ENCODE measurements around the gene TRIM25. TPM values are rescaled to one million over a fixed set of nuclear protein-coding genes. Genes with fewer than 3 reads are reported as not detected.

The TRIM25 gene
- total RNA-seq, 5 donors from 2014 or later (not counting 1 experiment from before 2014, with no cell fraction given) = 41.4 to 59.7 (median 56.1) TPM

DNA sequence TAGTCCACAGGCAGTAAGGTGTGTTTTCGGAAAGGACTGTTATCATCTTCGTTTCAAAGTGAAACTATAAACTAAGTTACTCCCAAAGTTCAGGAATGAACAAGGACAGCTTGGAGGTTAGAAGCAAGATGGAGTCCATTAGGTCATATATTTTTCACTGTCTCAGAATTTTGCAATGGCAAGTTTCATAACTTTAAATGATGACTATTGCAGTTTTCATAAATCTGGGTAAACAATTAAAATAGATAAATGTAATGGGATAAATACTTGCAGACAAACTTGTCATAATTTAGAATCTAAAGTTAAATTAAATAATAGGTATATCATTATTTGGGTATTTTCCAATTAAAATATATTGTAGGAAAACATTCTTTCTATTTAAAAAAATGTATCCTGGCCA lies 14.7 kb upstream of the TRIM25 start:
- H3K4me3 Mint-ChIP-seq = no peak overlapping the region
- H3K9me3 Mint-ChIP-seq = peaks cover 0 to 6% (median 6%) of the 10 kb centered on the region in 3 donors
- no peaks in the 10 kb centered on the region for H3K4me1 Mint-ChIP-seq
- H3K36me3 ChIP-seq (ENCODE audit: control insufficient read depth in 2 of 2, extremely low read depth in 1 of 2, insufficient read depth in 1 of 2, low read length in 1 of 2) = no peaks in the 10 kb centered on the region
- WGBS (ENCODE audit: insufficient coverage) = no CpG with 5 or more reads among the region's 2 CpGs
- H3K27ac Mint-ChIP-seq = no peak overlapping the region
- no peak overlapping the region for H3K27ac ChIP-seq (ENCODE audit: low read length)
- POLR2A ChIA-PET = interaction anchor here in 1 of 2 donors (0.6 kb wide), 1 partner anchor 8 kb away, joined by 3 read pairs; no protein-coding TSS in a partner anchor
- H3K9me3 ChIP-seq = no peaks in the 10 kb centered on the region
- CTCF ChIA-PET = no interaction called here
- H3K4me3 ChIP-seq (ENCODE audit: control insufficient read depth in 1 of 2, extremely low read depth in 1 of 2, low read length in 1 of 2) = no peak overlapping the region
- no peak for ATAC-seq (replicated peaks in 1 of 4)
- DNase-seq = no peak
- no peaks in the 10 kb centered on the region for H3K27me3 ChIP-seq (replicated peaks in 1 of 2; ENCODE audit: control insufficient read depth in 2 of 2, extremely low read depth in 1 of 2, insufficient read depth in 2 of 2, low read length in 1 of 2)
- no peaks in the 10 kb centered on the region for H3K27me3 Mint-ChIP-seq
- H3K36me3 Mint-ChIP-seq = peaks cover 4% of the 10 kb centered on the region
- H3K4me1 ChIP-seq (ENCODE audit: control insufficient read depth in 1 of 2, extremely low read depth in 1 of 2, insufficient read depth in 2 of 2, low read length in 2 of 2) = no peaks in the 10 kb centered on the region

GRCh38 chr17:56926704-56927103 lies 12.9 kb upstream of the TRIM25 start:
- ChIA-PET CTCF (interaction anchor here (0.7 to 0.8 kb wide), 3 partner anchors 84 to 507 kb away, joined by 3 to 4 read pairs (median 4); no protein-coding TSS in a partner anchor), POLR2A (no interaction called here)
- H3K27ac ChIP-seq (ENCODE audit: low read length) = no peak overlapping the region
- no peak overlapping the region for H3K4me3 ChIP-seq (ENCODE audit: control insufficient read depth in 1 of 2, extremely low read depth in 1 of 2, low read length in 1 of 2)
- no peaks in the 10 kb centered on the region for H3K4me1 Mint-ChIP-seq
- no peaks in the 10 kb centered on the region for H3K4me1 ChIP-seq (ENCODE audit: control insufficient read depth in 1 of 2, extremely low read depth in 1 of 2, insufficient read depth in 2 of 2, low read length in 2 of 2)
- no peak for ATAC-seq (replicated peaks in 1 of 4)
- peaks cover 0 to 6% (median 6%) of the 10 kb centered on the region in 3 donors for H3K9me3 Mint-ChIP-seq
- H3K27ac Mint-ChIP-seq = no peak overlapping the region
- WGBS (ENCODE audit: insufficient coverage) = no CpG with 5 or more reads among the region's 2 CpGs
- DNase-seq = no peak
- H3K4me3 Mint-ChIP-seq = no peak overlapping the region
- no peaks in the 10 kb centered on the region for H3K36me3 Mint-ChIP-seq
- H3K36me3 ChIP-seq (ENCODE audit: control insufficient read depth in 2 of 2, extremely low read depth in 1 of 2, insufficient read depth in 1 of 2, low read length in 1 of 2) = no peaks in the 10 kb centered on the region
- H3K27me3 ChIP-seq (replicated peaks in 1 of 2; ENCODE audit: control insufficient read depth in 2 of 2, extremely low read depth in 1 of 2, insufficient read depth in 2 of 2, low read length in 1 of 2) = no peaks in the 10 kb centered on the region
- no peaks in the 10 kb centered on the region for H3K27me3 Mint-ChIP-seq
- no peaks in the 10 kb centered on the region for H3K9me3 ChIP-seq

DNA sequence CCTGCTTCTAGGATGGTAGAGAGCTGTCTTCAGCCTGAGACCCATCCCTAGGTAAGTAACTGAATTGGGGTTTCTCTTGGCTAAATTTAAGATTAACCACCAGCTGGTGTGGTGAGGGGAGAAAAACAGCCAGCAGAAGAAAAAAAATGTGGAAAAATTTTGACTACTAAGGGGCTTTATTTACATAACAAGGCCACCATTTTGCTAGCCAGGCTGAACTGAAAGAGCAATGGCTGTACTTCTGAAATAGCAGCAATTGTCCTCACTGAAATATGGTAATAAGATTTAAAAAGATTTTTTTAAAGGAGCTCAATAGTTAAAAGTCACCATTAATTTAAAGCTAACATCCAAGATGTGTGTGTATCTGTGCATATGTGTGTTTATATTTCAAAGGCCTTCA lies 12.4 kb upstream of the TRIM25 start:
- no peaks in the 10 kb centered on the region for H3K4me1 Mint-ChIP-seq
- H3K4me3 ChIP-seq (ENCODE audit: control insufficient read depth in 1 of 2, extremely low read depth in 1 of 2, low read length in 1 of 2) = no peak overlapping the region
- H3K4me3 Mint-ChIP-seq = no peak overlapping the region
- ChIA-PET CTCF (interaction anchor here in 1 of 2 donors (0.8 kb wide), 1 partner anchor 84 kb away, joined by 3 read pairs; no protein-coding TSS in a partner anchor), POLR2A (no interaction called here)
- ATAC-seq (replicated peaks in 1 of 4) (no peak), DNase-seq (no peak)
- H3K27me3 ChIP-seq (replicated peaks in 1 of 2; ENCODE audit: control insufficient read depth in 2 of 2, extremely low read depth in 1 of 2, insufficient read depth in 2 of 2, low read length in 1 of 2) = no peaks in the 10 kb centered on the region
- H3K4me1 ChIP-seq (ENCODE audit: control insufficient read depth in 1 of 2, extremely low read depth in 1 of 2, insufficient read depth in 2 of 2, low read length in 2 of 2) = no peaks in the 10 kb centered on the region
- no peaks in the 10 kb centered on the region for H3K36me3 Mint-ChIP-seq
- H3K9me3 Mint-ChIP-seq = peaks cover 0 to 6% (median 6%) of the 10 kb centered on the region in 3 donors
- no peak overlapping the region for H3K27ac Mint-ChIP-seq
- no peak overlapping the region for H3K27ac ChIP-seq (ENCODE audit: low read length)
- H3K27me3 Mint-ChIP-seq = no peaks in the 10 kb centered on the region
- no peaks in the 10 kb centered on the region for H3K9me3 ChIP-seq
- H3K36me3 ChIP-seq (ENCODE audit: control insufficient read depth in 2 of 2, extremely low read depth in 1 of 2, insufficient read depth in 1 of 2, low read length in 1 of 2) = no peaks in the 10 kb centered on the region

DNA sequence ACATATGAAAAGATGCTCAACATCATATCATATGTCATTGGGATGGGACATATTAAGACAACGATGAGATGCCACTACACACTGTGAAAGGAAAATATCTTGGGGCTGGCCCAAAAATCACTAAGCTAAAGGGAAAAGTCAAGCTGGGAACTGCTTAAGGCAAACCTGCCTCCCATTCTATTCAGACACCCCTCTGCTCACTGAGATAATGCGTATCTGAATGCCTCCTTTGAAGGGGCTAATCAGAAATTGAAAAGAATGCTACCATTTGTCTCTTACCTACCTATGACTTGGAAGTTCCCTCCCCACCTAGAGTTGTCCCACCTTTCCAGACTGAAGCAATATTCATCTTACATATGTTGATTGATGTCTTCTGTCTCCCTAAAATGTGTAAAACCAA lies 11.2 kb upstream of the TRIM25 start:
- Mint-ChIP-seq H3K36me3 (no peaks in the 10 kb centered on the region), H3K27me3 (no peaks in the 10 kb centered on the region), H3K4me3 (no peak overlapping the region), H3K4me1 (no peaks in the 10 kb centered on the region), H3K9me3 (peaks cover 0 to 6% (median 0%) of the 10 kb centered on the region in 3 donors), H3K27ac (no peak overlapping the region)
- Histone ChIP-seq H3K36me3 (ENCODE audit: control insufficient read depth in 2 of 2, extremely low read depth in 1 of 2, insufficient read depth in 1 of 2, low read length in 1 of 2) (no peaks in the 10 kb centered on the region), H3K9me3 (no peaks in the 10 kb centered on the region), H3K27ac (ENCODE audit: low read length) (no peak overlapping the region), H3K4me1 (ENCODE audit: control insufficient read depth in 1 of 2, extremely low read depth in 1 of 2, insufficient read depth in 2 of 2, low read length in 2 of 2) (no peaks in the 10 kb centered on the region), H3K4me3 (ENCODE audit: control insufficient read depth in 1 of 2, extremely low read depth in 1 of 2, low read length in 1 of 2) (no peak overlapping the region), H3K27me3 (replicated peaks in 1 of 2; ENCODE audit: control insufficient read depth in 2 of 2, extremely low read depth in 1 of 2, insufficient read depth in 2 of 2, low read length in 1 of 2) (no peaks in the 10 kb centered on the region)
- ChIA-PET CTCF (no interaction called here), POLR2A (no interaction called here)
- no peak for ATAC-seq (replicated peaks in 1 of 4)
- 100% methylated on average over 2 of the region's 2 CpGs for WGBS (ENCODE audit: insufficient coverage)
- DNase-seq = no peak

GRCh38 chr17:56919717-56920116 lies 5.9 kb upstream of the TRIM25 start:
- peaks cover 3 to 5% of the 10 kb centered on the region in 2 experiments for H3K4me1 ChIP-seq (ENCODE audit: control insufficient read depth in 1 of 2, extremely low read depth in 1 of 2, insufficient read depth in 2 of 2, low read length in 2 of 2)
- Mint-ChIP-seq H3K4me1 (peaks cover 8 to 14% (median 13%) of the 10 kb centered on the region in 3 donors), H3K9me3 (peaks cover 0 to 14% (median 0%) of the 10 kb centered on the region in 3 donors), H3K27me3 (no peaks in the 10 kb centered on the region), H3K36me3 (no peaks in the 10 kb centered on the region), H3K4me3 (no peak overlapping the region), H3K27ac (no peak overlapping the region)
- WGBS (ENCODE audit: insufficient coverage) = no CpG with 5 or more reads among the region's 1 CpG
- ChIA-PET POLR2A (no interaction called here), CTCF (no interaction called here)
- no peak overlapping the region for H3K4me3 ChIP-seq (ENCODE audit: control insufficient read depth in 1 of 2, extremely low read depth in 1 of 2, low read length in 1 of 2)
- H3K9me3 ChIP-seq = peaks cover 3% of the 10 kb centered on the region
- H3K27ac ChIP-seq (ENCODE audit: low read length) = no peak overlapping the region
- no peak for DNase-seq
- H3K27me3 ChIP-seq (replicated peaks in 1 of 2; ENCODE audit: control insufficient read depth in 2 of 2, extremely low read depth in 1 of 2, insufficient read depth in 2 of 2, low read length in 1 of 2) = no peaks in the 10 kb centered on the region
- ATAC-seq (replicated peaks in 1 of 4) = no peak
- H3K36me3 ChIP-seq (ENCODE audit: control insufficient read depth in 2 of 2, extremely low read depth in 1 of 2, insufficient read depth in 1 of 2, low read length in 1 of 2) = no peaks in the 10 kb centered on the region

DNA sequence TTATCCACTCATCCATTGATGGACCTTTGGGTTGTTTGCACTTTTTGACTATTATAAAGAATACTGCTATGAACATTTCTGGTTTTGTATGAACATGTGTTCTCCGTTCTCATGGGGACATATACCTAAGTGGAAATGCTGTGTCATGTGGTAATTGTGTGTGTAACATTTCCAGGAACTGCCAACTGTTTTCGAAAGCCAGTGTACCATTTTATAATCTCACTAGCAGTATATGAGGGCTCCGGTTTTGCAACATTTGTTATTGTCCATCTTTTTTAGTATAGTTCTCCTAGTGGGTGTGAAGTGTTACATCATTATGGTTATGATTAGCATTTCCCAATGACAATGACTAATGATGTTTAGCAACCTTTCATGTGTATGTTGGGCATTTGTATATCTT lies 5.1 kb upstream of the TRIM25 start:
- H3K27me3 ChIP-seq (replicated peaks in 1 of 2; ENCODE audit: control insufficient read depth in 2 of 2, extremely low read depth in 1 of 2, insufficient read depth in 2 of 2, low read length in 1 of 2) = no peaks in the 10 kb centered on the region
- H3K27ac ChIP-seq (ENCODE audit: low read length) = no peak overlapping the region
- CTCF ChIA-PET = no interaction called here
- no CpG with 5 or more reads among the region's 3 CpGs for WGBS (ENCODE audit: insufficient coverage)
- DNase-seq (no peak), ATAC-seq (replicated peaks in 1 of 4) (no peak)
- POLR2A ChIA-PET = no interaction called here
- H3K4me1 Mint-ChIP-seq = peaks cover 14 to 19% (median 17%) of the 10 kb centered on the region in 3 donors
- H3K27ac Mint-ChIP-seq = no peak overlapping the region
- H3K4me3 Mint-ChIP-seq = no peak overlapping the region
- peaks cover 3% of the 10 kb centered on the region for H3K9me3 ChIP-seq
- no peaks in the 10 kb centered on the region for H3K27me3 Mint-ChIP-seq
- no peak overlapping the region for H3K4me3 ChIP-seq (ENCODE audit: control insufficient read depth in 1 of 2, extremely low read depth in 1 of 2, low read length in 1 of 2)
- peaks cover 6 to 12% of the 10 kb centered on the region in 2 experiments for H3K4me1 ChIP-seq (ENCODE audit: control insufficient read depth in 1 of 2, extremely low read depth in 1 of 2, insufficient read depth in 2 of 2, low read length in 2 of 2)
- no peaks in the 10 kb centered on the region for H3K36me3 ChIP-seq (ENCODE audit: control insufficient read depth in 2 of 2, extremely low read depth in 1 of 2, insufficient read depth in 1 of 2, low read length in 1 of 2)
- no peaks in the 10 kb centered on the region for H3K36me3 Mint-ChIP-seq
- H3K9me3 Mint-ChIP-seq = peaks cover 0 to 14% (median 0%) of the 10 kb centered on the region in 3 donors

All from T-cell (primary cell).